CD14-positive monocyte (primary cell): Measurements from ENCODE around the gene RYR3. TPM values are rescaled to one million over a fixed set of nuclear protein-coding genes. Genes with fewer than 3 reads are reported as not detected.

ENCODE experiments used
- DNase-seq, 3 donors: peaks; one replicate each; pipeline ENCODE4 v3.0.0-alpha.2; 2011 to 2022
- H2AFZ ChIP-seq: 2 replicates; pipeline ENCODE4 v1.6.0; 2012; ENCODE audit warnings: mild to moderate bottlenecking, low read depth, low read length, inconsistent platforms; ENCODE audit not compliant: insufficient read depth, poor library complexity, severe bottlenecking
- H3K27ac ChIP-seq, 2 donors: 1 replicate in 1 of 2; 2 replicates in 1 of 2; pipeline ENCODE4 v1.5.1; 2012 to 2013; ENCODE audit warnings: low read length in 2 of 2, control low read depth in 1 of 2, inconsistent platforms in 1 of 2, low read depth in 1 of 2, mild to moderate bottlenecking in 1 of 2
- H3K27me3 ChIP-seq, 2 donors: one replicate each; pipeline versions ENCODE4 v1.6.0 to v1.6.1; 2011 to 2013; ENCODE audit warnings: low read length in 2 of 2; ENCODE audit not compliant: control insufficient read depth in 2 of 2, insufficient read depth in 2 of 2
- H3K36me3 ChIP-seq, 2 donors: replicated peaks in 1 of 2; 1 replicate in 1 of 2; 2 replicates in 1 of 2; pipeline versions ENCODE4 v1.5.1 to v1.6.1; 2012 to 2013; ENCODE audit warnings: low read length in 2 of 2, control low read depth in 1 of 2, inconsistent platforms in 1 of 2, mild to moderate bottlenecking in 1 of 2; ENCODE audit not compliant: insufficient read depth in 2 of 2, control insufficient read depth in 1 of 2
- H3K4me1 ChIP-seq, 2 donors: 1 replicate in 1 of 2; 2 replicates in 1 of 2; pipeline versions ENCODE4 v1.5.1 to v1.6.1; 2012 to 2013; ENCODE audit warnings: low read length in 2 of 2, control low read depth in 1 of 2, inconsistent platforms in 1 of 2, mild to moderate bottlenecking in 1 of 2, moderate library complexity in 1 of 2; ENCODE audit not compliant: insufficient read depth in 2 of 2, control insufficient read depth in 1 of 2
- H3K4me2 ChIP-seq: replicated peaks from 2 replicates; pipeline ENCODE3; 2012; ENCODE audit warnings: low read length, moderate library complexity, mild to moderate bottlenecking; ENCODE audit not compliant: poor library complexity, severe bottlenecking; ENCODE audit errors: extremely low read depth
- H3K4me3 ChIP-seq, 3 experiments: fragments of 200-600 bp in 1 of 3; sonication (generic) in 1 of 3; replicated peaks in 1 of 3; 1 replicate in 2 of 3; 2 replicates in 1 of 3; pipeline ENCODE4 v1.5.1; 2011 to 2013; ENCODE audit warnings: low read length in 3 of 3, mild to moderate bottlenecking in 3 of 3, control low read depth in 2 of 3, low read depth in 2 of 3, inconsistent platforms in 1 of 3, moderate library complexity in 1 of 3
- H3K79me2 ChIP-seq: 2 replicates; pipeline ENCODE4 v1.6.0; 2012; ENCODE audit warnings: mild to moderate bottlenecking, control low read depth, inconsistent platforms, low read length, moderate library complexity; ENCODE audit not compliant: insufficient read depth
- H3K9ac ChIP-seq: 2 replicates; pipeline ENCODE4 v1.6.0; 2017; ENCODE audit warnings: low read length, mild to moderate bottlenecking; ENCODE audit not compliant: insufficient read depth, poor library complexity, severe bottlenecking
- H3K9me3 ChIP-seq, 2 donors: replicated peaks in 1 of 2; 1 replicate in 1 of 2; 2 replicates in 1 of 2; pipeline versions ENCODE4 v1.5.1 to v1.6.1; 2012 to 2013; ENCODE audit warnings: low read length in 2 of 2, control low read depth in 1 of 2; ENCODE audit not compliant: control insufficient read depth in 1 of 2, insufficient read depth in 1 of 2
- H4K20me1 ChIP-seq: 2 replicates; pipeline ENCODE4 v1.6.0; 2012; ENCODE audit warnings: mild to moderate bottlenecking, low read length, control low read depth, moderate library complexity; ENCODE audit not compliant: insufficient read depth
- H3K27ac Mint-ChIP-seq, 7 donors: one replicate each; pipeline ENCODE4 v1.8.0; 2020; ENCODE audit warnings: mild to moderate bottlenecking in 7 of 7, mixed read lengths in 7 of 7, moderate library complexity in 6 of 7, inconsistent platforms in 2 of 7
- H3K27me3 Mint-ChIP-seq, 3 donors: one replicate each; pipeline ENCODE4 v1.8.0; 2021 to 2022; ENCODE audit warnings: low read depth in 3 of 3, mild to moderate bottlenecking in 3 of 3, mixed read lengths in 3 of 3, moderate library complexity in 3 of 3, inconsistent platforms in 1 of 3
- H3K36me3 Mint-ChIP-seq, 2 donors: one replicate each; pipeline ENCODE4 v1.8.0; 2020; ENCODE audit warnings: mixed read lengths in 2 of 2, inconsistent platforms in 1 of 2, mild to moderate bottlenecking in 1 of 2
- H3K4me1 Mint-ChIP-seq: one replicate; pipeline ENCODE4 v1.8.0; 2020; ENCODE audit warnings: mild to moderate bottlenecking, mixed read lengths
- H3K4me3 Mint-ChIP-seq, 2 donors: one replicate each; pipeline ENCODE4 v1.8.0; 2020; ENCODE audit warnings: mild to moderate bottlenecking in 2 of 2, mixed read lengths in 2 of 2, moderate library complexity in 1 of 2
- H3K9me3 Mint-ChIP-seq, 7 donors: one replicate each; pipeline ENCODE4 v1.8.0; 2020 to 2022; ENCODE audit warnings: mixed read lengths in 7 of 7, mild to moderate bottlenecking in 6 of 7, moderate library complexity in 6 of 7, inconsistent platforms in 2 of 7
- WGBS: methylation state at CpG from one replicate; pipeline ENCODE4 v1.1.5; 2013; ENCODE audit warnings: missing lambda C conversion rate; ENCODE audit not compliant: insufficient coverage; 5-methylcytosine and 5-hydroxymethylcytosine counted together
- intact Hi-C, 2 donors: fragments of 100-400 bp; cut with micrococcal nuclease; formaldehyde crosslinking; loops; one replicate each; pipeline versions ENCODE4 v1.15.0 to v1.15.1; 2023
- polyA plus RNA-seq, 3 donors: library from polyadenylated mRNA; depleted of rRNA in 1 of 3; unstranded in 2 of 3; stranded (reverse) in 1 of 3; fragments of 300-500 nt in 2 of 3; fragments of >200 nt in 1 of 3; fragmentation: Illumina TruSeq in 2 of 3; gene quantifications; 1 replicate in 2 of 3; 2 replicates in 1 of 3; pipeline ENCODE4 v1.2.3, GENCODE V29; 2012 to 2021
- TF ChIP-seq, protein P1 (sequence below): fragments of 200-600 bp; IDR thresholded peaks from one replicate; pipeline ENCODE4 v1.8.0; 2022; ENCODE audit warnings: antibody characterized with exemption, mild to moderate bottlenecking

Gene RYR3
- polyA plus RNA-seq, 3 donors: not detected

DNA sequence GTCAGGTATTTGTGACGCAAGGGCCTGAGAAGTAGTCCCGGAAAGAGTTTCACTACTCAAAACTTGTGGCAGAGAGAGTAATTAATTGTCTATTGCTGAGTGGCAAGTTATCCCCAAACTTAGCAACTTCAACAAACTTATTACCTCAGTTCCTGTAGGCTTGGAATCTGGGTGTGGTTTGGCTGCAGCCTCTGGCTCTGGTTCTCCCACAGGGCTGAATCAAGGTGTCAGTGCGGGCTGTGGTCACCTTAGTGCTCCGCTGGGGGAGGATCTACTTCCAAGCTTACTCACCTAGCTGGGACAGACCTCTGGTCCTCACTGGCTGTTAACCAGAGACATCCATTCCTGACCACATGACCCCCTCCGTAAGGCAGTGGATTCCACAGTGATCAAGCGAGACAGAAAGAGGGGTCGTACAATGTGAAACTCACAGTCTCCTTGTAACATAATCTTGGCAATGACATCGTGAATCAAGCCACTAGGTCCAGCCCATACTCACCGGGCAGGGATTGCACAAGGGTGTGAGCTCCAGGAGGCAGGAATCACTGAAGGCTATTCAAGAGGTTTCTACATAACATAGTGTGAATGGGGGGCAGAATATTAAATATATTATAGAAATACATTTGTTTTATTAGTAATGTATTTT lies 138.3 kb downstream of the RYR3 start:
- Histone ChIP-seq H4K20me1 (no peaks in the 10 kb centered on the region), H3K79me2 (no peaks in the 10 kb centered on the region), H3K9ac (no peak overlapping the region), H2AFZ (no peak overlapping the region), H3K36me3 (no peaks in the 10 kb centered on the region), H3K27ac (no peak overlapping the region), H3K4me3 (no peak overlapping the region), H3K4me2 (no peak overlapping the region), H3K9me3 (no peaks in the 10 kb centered on the region), H3K4me1 (no peaks in the 10 kb centered on the region), H3K27me3 (peaks cover 3 to 9% of the 10 kb centered on the region in 2 donors)
- H3K4me3 Mint-ChIP-seq: peak overlapping the region in 1 of 2 donors; percentile 18
- no peak for DNase-seq
- H3K9me3 Mint-ChIP-seq: peaks cover 0 to 3% (median 0%) of the 10 kb centered on the region in 7 donors
- intact Hi-C loops: no loop called here
- H3K27me3 Mint-ChIP-seq: peaks cover 20 to 27% (median 25%) of the 10 kb centered on the region in 3 donors
- TF ChIP-seq, protein P1, sequence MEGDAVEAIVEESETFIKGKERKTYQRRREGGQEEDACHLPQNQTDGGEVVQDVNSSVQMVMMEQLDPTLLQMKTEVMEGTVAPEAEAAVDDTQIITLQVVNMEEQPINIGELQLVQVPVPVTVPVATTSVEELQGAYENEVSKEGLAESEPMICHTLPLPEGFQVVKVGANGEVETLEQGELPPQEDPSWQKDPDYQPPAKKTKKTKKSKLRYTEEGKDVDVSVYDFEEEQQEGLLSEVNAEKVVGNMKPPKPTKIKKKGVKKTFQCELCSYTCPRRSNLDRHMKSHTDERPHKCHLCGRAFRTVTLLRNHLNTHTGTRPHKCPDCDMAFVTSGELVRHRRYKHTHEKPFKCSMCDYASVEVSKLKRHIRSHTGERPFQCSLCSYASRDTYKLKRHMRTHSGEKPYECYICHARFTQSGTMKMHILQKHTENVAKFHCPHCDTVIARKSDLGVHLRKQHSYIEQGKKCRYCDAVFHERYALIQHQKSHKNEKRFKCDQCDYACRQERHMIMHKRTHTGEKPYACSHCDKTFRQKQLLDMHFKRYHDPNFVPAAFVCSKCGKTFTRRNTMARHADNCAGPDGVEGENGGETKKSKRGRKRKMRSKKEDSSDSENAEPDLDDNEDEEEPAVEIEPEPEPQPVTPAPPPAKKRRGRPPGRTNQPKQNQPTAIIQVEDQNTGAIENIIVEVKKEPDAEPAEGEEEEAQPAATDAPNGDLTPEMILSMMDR: no peak
- H3K36me3 Mint-ChIP-seq: no peaks in the 10 kb centered on the region
- H3K4me1 Mint-ChIP-seq: no peaks in the 10 kb centered on the region
- no peak overlapping the region for H3K27ac Mint-ChIP-seq
- 100% methylated on average over 2 of the region's 9 CpGs for WGBS

DNA sequence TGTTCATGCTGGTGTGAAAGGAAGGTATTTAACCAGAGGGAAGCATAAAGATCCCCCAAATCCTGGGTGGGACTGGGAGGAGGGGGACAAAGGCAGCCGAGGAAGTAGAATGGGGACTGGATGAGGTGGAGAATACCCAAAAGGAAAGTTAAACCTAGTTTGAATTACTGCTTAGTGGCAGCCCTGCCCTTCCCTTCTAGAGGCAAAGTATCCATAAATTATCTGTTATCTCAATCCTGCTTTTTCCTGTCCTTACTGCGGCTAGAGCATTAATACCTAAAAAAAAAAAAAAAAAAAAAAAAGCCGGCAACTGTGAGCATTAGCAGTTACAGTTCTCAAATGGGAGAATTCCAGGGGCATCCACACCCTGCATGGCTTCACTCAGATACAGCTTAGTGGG lies 139.0 kb downstream of the RYR3 start:
- Histone ChIP-seq H3K79me2 (no peaks in the 10 kb centered on the region), H3K4me2 (no peak overlapping the region), H3K27ac (no peak overlapping the region), H3K27me3 (peaks cover 3 to 9% of the 10 kb centered on the region in 2 donors), H3K9me3 (no peaks in the 10 kb centered on the region), H4K20me1 (no peaks in the 10 kb centered on the region), H2AFZ (no peak overlapping the region), H3K4me3 (no peak overlapping the region), H3K9ac (no peak overlapping the region), H3K4me1 (no peaks in the 10 kb centered on the region), H3K36me3 (no peaks in the 10 kb centered on the region)
- Mint-ChIP-seq H3K27me3 (peaks cover 19 to 27% (median 24%) of the 10 kb centered on the region in 3 donors), H3K4me3 (no peak overlapping the region), H3K4me1 (no peaks in the 10 kb centered on the region), H3K36me3 (no peaks in the 10 kb centered on the region), H3K9me3 (peaks cover 0 to 1% (median 0%) of the 10 kb centered on the region in 7 donors), H3K27ac (no peak overlapping the region)
- TF ChIP-seq, protein P1: no peak
- no peak for DNase-seq
- WGBS: no CpG with 5 or more reads among the region's 3 CpGs
- intact Hi-C loops: no loop called here
